SH-SY5Y (cell line): ENCODE measurements around the gene LRRC75B.

Experiments used
- GATA2 ChIP-seq: IDR thresholded peaks from 2 replicates; pipeline ENCODE4 v1.6.1; 2011; ENCODE audit warnings: mild to moderate bottlenecking, low read depth, low read length
- GATA3 ChIP-seq: IDR thresholded peaks from 2 replicates; pipeline ENCODE4 v1.6.1; 2011; ENCODE audit warnings: low read depth, mild to moderate bottlenecking, low read length, moderate library complexity

DNA sequence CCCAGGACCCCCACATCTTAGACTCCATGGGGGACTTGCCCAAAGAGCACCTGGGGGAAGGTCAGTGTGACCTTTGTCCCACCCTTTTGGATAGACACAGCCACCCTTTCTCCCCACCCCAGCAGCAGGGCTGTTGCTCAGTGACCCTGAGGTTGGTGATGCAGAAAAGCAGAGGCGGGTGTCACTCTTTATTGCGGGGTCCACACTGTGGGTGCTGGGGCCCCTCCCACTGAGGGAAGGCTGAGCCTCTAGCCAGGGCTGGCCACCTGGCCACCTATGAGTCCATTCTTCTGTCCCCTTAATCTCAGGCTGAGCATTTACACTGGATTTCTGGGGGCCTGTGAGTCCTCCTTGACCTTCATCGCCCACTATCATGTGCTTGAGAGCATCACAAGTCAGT, 7.4 kb downstream of the LRRC75B start:
- TF ChIP-seq GATA3 (no peak), GATA2 (no peak)
